IMR-90 (cell line): ENCODE measurements around the gene TTC9. TPM values are rescaled to one million over a fixed set of nuclear protein-coding genes. Genes with fewer than 3 reads are reported as not detected.

Experiments
- ATAC-seq: fragments of 200-7000 bp; cut with Tn5 transposase; 2 replicates; pipeline ENCODE4 v1.9.1; 2020; ENCODE audit warnings: low read depth, mild to moderate bottlenecking, moderate library complexity
- BruUV-seq: library from RNA; stranded (reverse); fragments of 400-500 nt; replicated peaks from 2 replicates; lab custom pipeline; 2021; lab: Mats Ljungman, UMichigan
- CTCF ChIA-PET: fragments of 300-600 bp; formaldehyde crosslinking; extraction: SDS; loops from one replicate; lab custom pipeline; 2021; ENCODE audit warnings: antibody characterized with exemption; lab: Yijun Ruan, JAX
- POLR2A ChIA-PET: fragments of 300-600 bp; sonication (Branson Sonifier 250); formaldehyde crosslinking; loops from one replicate; lab custom pipeline; 2022; ENCODE audit warnings: antibody characterized with exemption; ENCODE audit not compliant: unreplicated experiment; lab: Charles Lee
- DNase-seq: peaks from one replicate; pipeline ENCODE4 v3.0.0; 2013
- H2AFZ ChIP-seq: replicated peaks from 2 replicates; pipeline ENCODE3; 2013; ENCODE audit warnings: low read length, mild to moderate bottlenecking; ENCODE audit not compliant: poor library complexity
- H2AK5ac ChIP-seq: 2 replicates; pipeline ENCODE4 v1.6.1; 2013; ENCODE audit warnings: low read depth, low read length, inconsistent platforms
- H2AK9ac ChIP-seq: replicated peaks from 2 replicates; pipeline ENCODE3; 2013; ENCODE audit warnings: mild to moderate bottlenecking, low read depth, low read length, moderate library complexity; ENCODE audit not compliant: poor library complexity
- H2BK120ac ChIP-seq: 2 replicates; pipeline ENCODE4 v1.6.1; 2013; ENCODE audit warnings: low read depth, low read length, inconsistent platforms
- H2BK15ac ChIP-seq: 3 replicates; pipeline ENCODE4 v1.6.1; 2013; ENCODE audit warnings: low read depth, low read length, inconsistent platforms
- H2BK20ac ChIP-seq: 2 replicates; pipeline ENCODE4 v1.6.1; 2013; ENCODE audit warnings: low read depth, mild to moderate bottlenecking, inconsistent platforms, low read length, moderate library complexity
- H2BK5ac ChIP-seq: 2 replicates; pipeline ENCODE4 v1.6.1; 2013; ENCODE audit warnings: mild to moderate bottlenecking, low read depth, low read length, inconsistent platforms; ENCODE audit not compliant: poor library complexity, severe bottlenecking
- H3K14ac ChIP-seq: replicated peaks from 2 replicates; pipeline ENCODE4 v1.6.1; 2013; ENCODE audit warnings: low read depth, low read length, inconsistent platforms
- H3K18ac ChIP-seq: 2 replicates; pipeline ENCODE4 v1.6.1; 2013; ENCODE audit warnings: low read depth, low read length, control low read depth
- H3K23ac ChIP-seq: 2 replicates; pipeline ENCODE4 v1.6.1; 2013; ENCODE audit warnings: low read depth, low read length, inconsistent platforms
- H3K27ac ChIP-seq: 2 replicates; pipeline ENCODE4 v1.5.1; 2013; ENCODE audit warnings: mild to moderate bottlenecking, control low read depth, low read length; ENCODE audit not compliant: insufficient read depth
- H3K27me3 ChIP-seq: 2 replicates; pipeline ENCODE4 v1.6.1; 2013; ENCODE audit warnings: low read length; ENCODE audit not compliant: control insufficient read depth, insufficient read depth
- H3K36me3 ChIP-seq: 2 replicates; pipeline ENCODE4 v1.6.1; 2013; ENCODE audit warnings: low read length, mixed read lengths; ENCODE audit not compliant: control insufficient read depth, insufficient read depth
- H3K4ac ChIP-seq: 2 replicates; pipeline ENCODE4 v1.6.1; 2013; ENCODE audit warnings: low read depth, low read length, inconsistent platforms
- H3K4me1 ChIP-seq: 2 replicates; pipeline ENCODE4 v1.6.1; 2013; ENCODE audit warnings: low read length, mixed read lengths; ENCODE audit not compliant: control insufficient read depth, insufficient read depth
- H3K4me2 ChIP-seq: 2 replicates; pipeline ENCODE4 v1.6.1; 2013; ENCODE audit warnings: low read depth, mild to moderate bottlenecking, control low read depth, low read length, moderate library complexity
- H3K4me3 ChIP-seq: 2 replicates; pipeline ENCODE4 v1.5.1; 2013; ENCODE audit warnings: low read depth, mild to moderate bottlenecking, control low read depth, low read length, moderate library complexity; ENCODE audit not compliant: insufficient read depth
- H3K56ac ChIP-seq: 2 replicates; pipeline ENCODE4 v1.6.1; 2013; ENCODE audit warnings: low read length, inconsistent platforms; ENCODE audit not compliant: insufficient read depth; ENCODE audit errors: extremely low read depth
- H3K79me1 ChIP-seq, 2 experiments: 2 replicates each; pipeline ENCODE4 v1.6.1; 2013; ENCODE audit warnings: low read length in 2 of 2, inconsistent platforms in 1 of 2, low read depth in 1 of 2
- H3K9ac ChIP-seq: 2 replicates; pipeline ENCODE4 v1.6.1; 2013; ENCODE audit warnings: low read depth, low read length, control low read depth
- H3K9me1 ChIP-seq: 2 replicates; pipeline ENCODE4 v1.6.1; 2013; ENCODE audit warnings: low read length, inconsistent platforms; ENCODE audit not compliant: insufficient read depth
- H3K9me3 ChIP-seq: 2 replicates; pipeline ENCODE4 v1.6.1; 2013; ENCODE audit warnings: low read length; ENCODE audit not compliant: control insufficient read depth, insufficient read depth
- H4K20me1 ChIP-seq: 2 replicates; pipeline ENCODE4 v1.6.1; 2013; ENCODE audit warnings: low read length, inconsistent platforms; ENCODE audit not compliant: insufficient read depth
- H4K5ac ChIP-seq: 2 replicates; pipeline ENCODE4 v1.6.1; 2013; ENCODE audit warnings: mild to moderate bottlenecking, low read depth, low read length, control low read depth
- H4K8ac ChIP-seq, 2 experiments: 2 replicates each; pipeline ENCODE4 v1.6.1; 2013; ENCODE audit warnings: low read depth in 2 of 2, low read length in 2 of 2, control low read depth in 1 of 2, inconsistent platforms in 1 of 2
- H4K91ac ChIP-seq: 2 replicates; pipeline ENCODE4 v1.6.1; 2013; ENCODE audit warnings: low read depth, low read length, inconsistent platforms; ENCODE audit not compliant: insufficient read depth
- CTCF ChIP-seq: conservative IDR thresholded peaks from 2 replicates; pipeline ENCODE4 v1.5.1; 2012; ENCODE audit warnings: mild to moderate bottlenecking, low read depth, low read length, improper control_type of control experiment
- ELK1 ChIP-seq: fragments of 150-350 bp; IDR thresholded peaks from 2 replicates; pipeline ENCODE4 v1.6.1; 2016; ENCODE audit warnings: low read depth, mild to moderate bottlenecking, low read length, moderate library complexity, borderline replicate concordance
- FOS ChIP-seq: fragments of 150-350 bp; IDR thresholded peaks from 2 replicates; pipeline ENCODE4 v1.6.1; 2016; ENCODE audit warnings: low read depth, low read length
- MAFK ChIP-seq: IDR thresholded peaks from 2 replicates; pipeline ENCODE4 v1.6.1; 2012; ENCODE audit warnings: low read depth, low read length, improper control_type of control experiment
- NFE2L2 ChIP-seq: fragments of 150-350 bp; IDR thresholded peaks from 2 replicates; pipeline ENCODE4 v1.6.1; 2016; ENCODE audit warnings: low read depth, mild to moderate bottlenecking, low read length
- RAD21 ChIP-seq: IDR thresholded peaks from 2 replicates; pipeline ENCODE4 v1.6.1; 2012; ENCODE audit warnings: low read length, improper control_type of control experiment
- RCOR1 ChIP-seq: IDR thresholded peaks from 2 replicates; pipeline ENCODE4 v1.6.1; 2012; ENCODE audit warnings: mild to moderate bottlenecking, low read length, improper control_type of control experiment; ENCODE audit not compliant: insufficient replicate concordance
- RFX5 ChIP-seq: IDR thresholded peaks from 2 replicates; pipeline ENCODE4 v1.8.0; 2012; ENCODE audit warnings: low read depth, mild to moderate bottlenecking, low read length, moderate library complexity
- SMC3 ChIP-seq: fragments of 150-350 bp; IDR thresholded peaks from 2 replicates; pipeline ENCODE4 v1.6.1; 2016; ENCODE audit warnings: low read depth, mild to moderate bottlenecking, antibody characterized with exemption, low read length, moderate library complexity
- WGBS, 2 experiments: methylation state at CpG; one replicate each; pipeline versions ENCODE4 v1.1.5 to v1.1.7; 2013; ENCODE audit warnings: missing lambda C conversion rate in 2 of 2; ENCODE audit not compliant: insufficient read length in 1 of 2; ENCODE audit errors: extremely low coverage in 2 of 2; 5-methylcytosine and 5-hydroxymethylcytosine counted together
- dilution Hi-C: fragments of 300-500 bp; cut with HindIII; formaldehyde crosslinking; loops from one replicate; pipeline ENCODE4 v1.14.3; 2018; ENCODE audit warnings: low sequenced_read_pairs; ENCODE audit not compliant: unreplicated experiment
- in situ Hi-C: fragments of 300-500 bp; cut with MboI; formaldehyde crosslinking; loops from 3 replicates; pipeline ENCODE4 v1.14.3; 2019; ENCODE audit warnings: low sequenced_read_pairs, inconsistent platforms, mixed read lengths
- intact Hi-C: fragments of 100-400 bp; cut with micrococcal nuclease; formaldehyde crosslinking; loops from 2 replicates; pipeline ENCODE4 v1.10.0; 2022
- polyA plus RNA-seq, 3 experiments: library from polyadenylated mRNA; depleted of rRNA; stranded (reverse); fragments of >200 nt; gene quantifications; 2 replicates each; pipeline ENCODE4 v1.2.3, GENCODE V29; 2012; ENCODE audit warnings: low replicate concordance in 1 of 3
- total RNA-seq: library from RNA; depleted of rRNA; stranded (reverse); fragments of >200 nt; gene quantifications from 2 replicates; pipeline ENCODE4 v1.2.3, GENCODE V29; 2012

The TTC9 gene
- total and polyA plus RNA-seq, 2 of the 4 experiments (the other 2 are of a cell fraction): 0.02 TPM; not detected in 1

GRCh38 chr14:70714055-70714550, 72.4 kb downstream of the TTC9 start:
- Histone ChIP-seq H3K9me3 (no peaks in the 10 kb centered on the region), H2AK9ac (no peak overlapping the region), H3K23ac (no peak overlapping the region), H3K9ac (no peak overlapping the region), H3K56ac (no peak overlapping the region), H2AFZ (no peak overlapping the region), H3K27me3 (peaks cover 26% of the 10 kb centered on the region), H2BK120ac (no peak overlapping the region), H2AK5ac (no peak overlapping the region), H4K91ac (no peak overlapping the region), H3K79me1 (no peaks in the 10 kb centered on the region), H2BK20ac (no peak overlapping the region), H3K4me2 (no peak overlapping the region), H3K9me1 (no peaks in the 10 kb centered on the region), H3K4me1 (no peaks in the 10 kb centered on the region), H3K4ac (no peak overlapping the region), H3K4me3 (no peak overlapping the region), H4K8ac (no peak overlapping the region), H4K5ac (no peak overlapping the region), H3K14ac (no peak overlapping the region), H3K36me3 (no peaks in the 10 kb centered on the region), H2BK15ac (no peak overlapping the region), H4K20me1 (no peaks in the 10 kb centered on the region), H2BK5ac (no peak overlapping the region), H3K18ac (no peak overlapping the region), H3K27ac (no peak overlapping the region)
- ChIA-PET CTCF (interaction anchor here (0.7 kb wide), 1 partner anchor 24 kb away, joined by 3 read pairs; no protein-coding TSS in a partner anchor), POLR2A (interaction anchor here (0.8 kb wide), 1 partner anchor 335 kb away, joined by 10 read pairs; no protein-coding TSS in a partner anchor)
- no TSS peak for BruUV-seq
- TF ChIP-seq RCOR1: no peak
- TF ChIP-seq SMC3: peak; percentile 59
- no peak for TF ChIP-seq FOS
- TF ChIP-seq RFX5: no peak
- TF ChIP-seq CTCF: peak; percentile 58
- TF ChIP-seq NFE2L2: no peak
- TF ChIP-seq RAD21: peak; percentile 44
- no peak for TF ChIP-seq MAFK
- TF ChIP-seq ELK1: no peak
- intact Hi-C loops (loop anchor here (1.0 to 10.0 kb wide), 6 partner anchors 92 to 668 kb away; no protein-coding TSS in a partner anchor), dilution Hi-C loops (no loop called here), in situ Hi-C loops (no loop called here)
- ATAC-seq (no peak), DNase-seq (peak; percentile 63)
- WGBS, 2 experiments: 0% methylated on average over 1 of the region's 8 CpGs; no CpG with 5 or more reads in 1 of the 2 experiments
